Mucosa of descending colon (tissue), 3 donors: ENCODE data around the gene SHB. TPM values are rescaled to one million over a fixed set of nuclear protein-coding genes. Genes with fewer than 3 reads are reported as not detected.
A peak's percentile ranks its signal among the peaks of the same experiment; 100 is the strongest.

Experiments used
- ATAC-seq: fragments of 200-7000 bp; cut with Tn5 transposase; one replicate; pipeline ENCODE4 v1.9.1; 2020; ENCODE audit warnings: mild to moderate bottlenecking, moderate library complexity
- DNase-seq, 3 donors: peaks; one replicate each; pipeline ENCODE4 v3.0.0-alpha.2; 2020
- H3K36me3 ChIP-seq: fragments of 200-600 bp; one replicate; pipeline ENCODE4 v1.8.0; 2021; ENCODE audit warnings: low read depth, mild to moderate bottlenecking
- H3K4me1 ChIP-seq: fragments of 200-600 bp; one replicate; pipeline ENCODE4 v1.8.0; 2021; ENCODE audit warnings: low read depth, mild to moderate bottlenecking
- H3K4me3 ChIP-seq: fragments of 200-600 bp; one replicate; pipeline ENCODE4 v1.8.0; 2021; ENCODE audit warnings: mild to moderate bottlenecking
- H3K9me3 ChIP-seq: fragments of 200-600 bp; one replicate; pipeline ENCODE4 v1.8.0; 2021; ENCODE audit warnings: mild to moderate bottlenecking
- CTCF ChIP-seq: fragments of 200-600 bp; IDR thresholded peaks from one replicate; pipeline ENCODE4 v1.8.0; 2022; ENCODE audit warnings: antibody characterized with exemption, mild to moderate bottlenecking
- intact Hi-C, 2 donors: fragments of 100-400 bp; cut with DNase I in 1 of 2; cut with micrococcal nuclease in 1 of 2; formaldehyde crosslinking; loops; one replicate each; pipeline versions ENCODE4 v1.11.0 to v1.11.1; 2022; cut with DNase I, micrococcal nuclease
- total RNA-seq, 3 donors: library from RNA; stranded (reverse); fragmentation: NEBNext Ultra II Directional in 2 of 3; extraction: Animal tissue kit (Norgen Biotek cat#: 25700) in 2 of 3; gene quantifications; one replicate each; pipeline versions ENCODE4 v1.2.1 to v1.2.4, GENCODE V29; 2021 to 2023
- donor health status: DM: no; HTN: no; CAD: no; lungs with moderate emphysema.
- donor health status: DM: no; HTN: no; CAD: no.
- donor health status: DM: no; HTN: yes; CAD: no.

SHB gene
- total RNA-seq, 3 donors from 2014 or later, result 20.3 to 23.9 (median 20.6) TPM

GRCh38 chr9:37972351-37972848, 96.6 kb downstream of the SHB start:
- no peak for ATAC-seq
- peaks cover 27% of the 10 kb centered on the region for H3K4me1 ChIP-seq
- H3K9me3 ChIP-seq, result no peaks in the 10 kb centered on the region
- TF ChIP-seq CTCF, result no peak
- no peak overlapping the region for H3K4me3 ChIP-seq
- peak in 1 of 3 donors; percentile 12 for DNase-seq
- intact Hi-C loops, result no loop called here
- H3K36me3 ChIP-seq, result no peaks in the 10 kb centered on the region

DNA sequence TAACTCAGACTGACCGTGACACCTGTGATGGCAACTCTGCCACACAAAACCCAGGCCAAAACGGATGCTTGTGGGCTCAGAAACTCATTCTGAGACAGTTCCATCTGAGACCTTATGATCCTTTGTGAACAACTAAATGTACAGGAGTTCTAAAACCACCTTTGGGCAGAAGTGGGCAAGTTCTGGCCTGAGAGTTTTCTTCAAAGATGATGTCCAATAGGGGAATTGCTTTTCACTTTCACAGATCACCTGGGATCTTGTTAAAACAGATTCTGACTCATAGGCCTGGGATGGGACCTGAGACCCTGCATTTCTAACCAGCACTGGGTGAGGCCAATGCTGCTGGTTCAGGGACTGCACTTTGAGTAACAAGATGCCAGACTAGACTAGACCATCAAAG, 97.3 kb downstream of the SHB start:
- intact Hi-C loops, result no loop called here
- TF ChIP-seq CTCF, result no peak
- Histone ChIP-seq H3K4me3 (no peak overlapping the region), H3K9me3 (no peaks in the 10 kb centered on the region), H3K4me1 (peaks cover 34% of the 10 kb centered on the region), H3K36me3 (no peaks in the 10 kb centered on the region)
- DNase-seq (no peak), ATAC-seq (no peak)

DNA sequence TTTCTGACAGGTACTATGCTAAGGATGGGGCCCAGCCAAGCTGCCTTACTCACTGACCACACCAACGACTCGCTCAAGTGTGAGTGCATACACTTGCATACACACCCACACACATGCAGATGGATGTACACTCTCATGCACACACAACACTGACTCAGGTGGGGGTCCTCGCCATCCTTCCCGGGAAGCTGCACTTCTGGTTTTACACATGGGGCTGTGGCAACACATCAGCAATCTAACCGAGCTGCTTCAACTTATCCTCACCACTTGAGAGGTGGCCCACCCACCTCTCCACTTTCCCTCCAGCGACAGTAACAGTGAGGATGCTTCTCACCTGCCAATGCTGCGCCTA, 97.9 kb downstream of the SHB start:
- Histone ChIP-seq H3K4me1 (peaks cover 39% of the 10 kb centered on the region), H3K4me3 (no peak overlapping the region), H3K9me3 (no peaks in the 10 kb centered on the region), H3K36me3 (no peaks in the 10 kb centered on the region)
- ATAC-seq, result no peak
- TF ChIP-seq CTCF, result no peak
- intact Hi-C loops, result no loop called here
- DNase-seq, result peak in 1 of 3 donors; percentile 21

GRCh38 chr9:37970301-37971107, 98.5 kb downstream of the SHB start:
- intact Hi-C loops, result no loop called here
- H3K36me3 ChIP-seq, result no peaks in the 10 kb centered on the region
- ATAC-seq, result no peak
- no peaks in the 10 kb centered on the region for H3K9me3 ChIP-seq
- no peak overlapping the region for H3K4me3 ChIP-seq
- no peak for TF ChIP-seq CTCF
- peak in 1 of 3 donors; percentile 35 for DNase-seq
- peaks cover 39% of the 10 kb centered on the region for H3K4me1 ChIP-seq

- no peak for ATAC-seq
- intact Hi-C loops, result loop anchor here in 1 of 2 donors (5.0 kb wide), 1 partner anchor 98 kb away; the partner anchor contains the start of gene SHB
- DNase-seq, result peak in 2 of 3 donors; percentile 15 to 50
These were observed 99.3 kb downstream of the SHB start for GRCh38 chr9:37969558-37970300.

More at GRCh38 chr9:37969558-37970300, 99.3 kb downstream of the SHB start:
- H3K4me3 ChIP-seq, result no peak overlapping the region
- no peaks in the 10 kb centered on the region for H3K9me3 ChIP-seq
- no peak for TF ChIP-seq CTCF
- no peaks in the 10 kb centered on the region for H3K36me3 ChIP-seq
- H3K4me1 ChIP-seq, result peaks cover 45% of the 10 kb centered on the region
